Calu3 (cell line): ENCODE results near the gene MTUS2. TPM values are rescaled to one million over a fixed set of nuclear protein-coding genes. Genes with fewer than 3 reads are reported as not detected.

Source experiments
- BruUV-seq: library from RNA; stranded (reverse); fragments of 400-500 nt; replicated peaks from 2 replicates; lab custom pipeline; 2021; lab: Mats Ljungman, UMichigan
- CTCF ChIA-PET: fragments of 300-600 bp; sonication (Branson Sonifier 250); formaldehyde crosslinking; loops from one replicate; lab custom pipeline; 2022; ENCODE audit warnings: antibody characterized with exemption; lab: Charles Lee
- DNase-seq: peaks from one replicate; pipeline ENCODE4 v3.0.0; 2022
- H3K27ac Mint-ChIP-seq: one replicate; pipeline ENCODE4 v1.8.0; 2022; ENCODE audit warnings: mixed read lengths; ENCODE audit not compliant: unreplicated experiment
- H3K27me3 Mint-ChIP-seq: one replicate; pipeline ENCODE4 v1.8.0; 2022; ENCODE audit warnings: mixed read lengths; ENCODE audit not compliant: unreplicated experiment
- H3K36me3 Mint-ChIP-seq: one replicate; pipeline ENCODE4 v1.8.0; 2022; ENCODE audit warnings: mild to moderate bottlenecking, moderate library complexity, mixed read lengths; ENCODE audit not compliant: insufficient read depth, unreplicated experiment
- H3K4me1 Mint-ChIP-seq: one replicate; pipeline ENCODE4 v1.8.0; 2022; ENCODE audit warnings: mild to moderate bottlenecking, low read depth, mixed read lengths; ENCODE audit not compliant: unreplicated experiment
- H3K4me3 Mint-ChIP-seq: one replicate; pipeline ENCODE4 v1.8.0; 2022; ENCODE audit warnings: mild to moderate bottlenecking, low read depth, moderate library complexity, mixed read lengths; ENCODE audit not compliant: unreplicated experiment
- H3K9me3 Mint-ChIP-seq: one replicate; pipeline ENCODE4 v1.8.0; 2022; ENCODE audit warnings: low read depth, mixed read lengths; ENCODE audit not compliant: unreplicated experiment
- CTCF ChIP-seq: fragments of 200-600 bp; IDR thresholded peaks from one replicate; pipeline ENCODE4 v1.8.0; 2022; ENCODE audit warnings: antibody characterized with exemption; ENCODE audit not compliant: unreplicated experiment
- intact Hi-C: fragments of 100-400 bp; cut with micrococcal nuclease; formaldehyde crosslinking; loops from one replicate; pipeline ENCODE4 v1.10.0; 2022; ENCODE audit not compliant: unreplicated experiment
- total RNA-seq: library from RNA; stranded (reverse); gene quantifications from 2 replicates; pipeline ENCODE4 v1.2.3, GENCODE V29; 2022

The MTUS2 gene
- total RNA-seq, 1 experiment from 2014 or later = not detected

DNA sequence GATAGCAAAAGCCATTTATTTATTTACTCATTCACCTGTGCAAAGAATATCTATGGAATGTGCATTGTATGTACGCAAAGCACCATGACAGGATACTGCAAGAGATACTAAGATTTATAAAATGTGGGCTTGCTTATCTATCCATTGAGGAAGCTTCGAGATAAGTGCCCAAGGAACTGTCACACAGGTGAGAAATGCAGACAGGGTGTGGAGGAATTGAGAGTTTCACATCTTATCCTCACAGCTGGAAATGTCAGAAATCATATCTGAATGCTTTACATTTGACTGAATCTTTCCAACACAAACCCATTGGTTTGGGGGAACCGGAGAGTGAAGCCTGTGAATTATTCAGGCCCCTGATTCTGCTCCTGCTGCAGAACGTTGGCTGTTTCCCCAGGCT, 662.4 kb downstream of the MTUS2 start:
- DNase-seq = no peak
- H3K9me3 Mint-ChIP-seq = no peaks in the 10 kb centered on the region
- H3K27me3 Mint-ChIP-seq = peaks cover 89% of the 10 kb centered on the region
- TF ChIP-seq CTCF = no peak
- intact Hi-C loops = no loop called here
- H3K4me1 Mint-ChIP-seq = no peaks in the 10 kb centered on the region
- no peaks in the 10 kb centered on the region for H3K36me3 Mint-ChIP-seq
- no TSS peak for BruUV-seq
- CTCF ChIA-PET = no interaction called here
- no peak overlapping the region for H3K27ac Mint-ChIP-seq
- no peak overlapping the region for H3K4me3 Mint-ChIP-seq

GRCh38 chr13:29483211-29483610, 663.1 kb downstream of the MTUS2 start:
- Mint-ChIP-seq H3K9me3 (no peaks in the 10 kb centered on the region), H3K27ac (no peak overlapping the region), H3K27me3 (peaks cover 89% of the 10 kb centered on the region), H3K36me3 (no peaks in the 10 kb centered on the region), H3K4me3 (no peak overlapping the region), H3K4me1 (no peaks in the 10 kb centered on the region)
- intact Hi-C loops = no loop called here
- BruUV-seq = no TSS peak
- no peak for DNase-seq
- CTCF ChIA-PET = no interaction called here
- TF ChIP-seq CTCF = no peak

GRCh38 chr13:29483623-29484022, 663.5 kb downstream of the MTUS2 start:
- H3K4me3 Mint-ChIP-seq = no peak overlapping the region
- peaks cover 88% of the 10 kb centered on the region for H3K27me3 Mint-ChIP-seq
- no peaks in the 10 kb centered on the region for H3K36me3 Mint-ChIP-seq
- H3K27ac Mint-ChIP-seq = no peak overlapping the region
- DNase-seq = no peak
- TF ChIP-seq CTCF = no peak
- no peaks in the 10 kb centered on the region for H3K4me1 Mint-ChIP-seq
- no peaks in the 10 kb centered on the region for H3K9me3 Mint-ChIP-seq
- intact Hi-C loops = no loop called here
- CTCF ChIA-PET = no interaction called here
- no TSS peak for BruUV-seq

GRCh38 chr13:29484236-29484635, 664.1 kb downstream of the MTUS2 start:
- CTCF ChIA-PET = no interaction called here
- no peaks in the 10 kb centered on the region for H3K36me3 Mint-ChIP-seq
- no peaks in the 10 kb centered on the region for H3K4me1 Mint-ChIP-seq
- H3K4me3 Mint-ChIP-seq = no peak overlapping the region
- no peak for TF ChIP-seq CTCF
- H3K27me3 Mint-ChIP-seq = peaks cover 82% of the 10 kb centered on the region
- BruUV-seq = no TSS peak
- DNase-seq = no peak
- no peaks in the 10 kb centered on the region for H3K9me3 Mint-ChIP-seq
- intact Hi-C loops = no loop called here
- H3K27ac Mint-ChIP-seq = no peak overlapping the region
